Immature natural killer cell (primary cell): ENCODE data around the gene BRD1. TPM values are rescaled to one million over a fixed set of nuclear protein-coding genes. Genes with fewer than 3 reads are reported as not detected.
"Not testable (repeated sequence)": the region's sequence is repeated elsewhere in the genome, so short reads cannot be mapped to it uniquely, and the experiment has no call there.

Experiments used
- DNase-seq, 3 donors: peaks; one replicate each; pipeline ENCODE4 v3.0.0; 2022; ENCODE audit warnings: mixed read lengths in 1 of 3
- H3K27ac Mint-ChIP-seq, 6 donors: one replicate each; pipeline ENCODE4 v1.8.0; 2020; ENCODE audit warnings: mixed read lengths in 6 of 6, mild to moderate bottlenecking in 5 of 6, inconsistent platforms in 4 of 6, moderate library complexity in 3 of 6
- H3K27me3 Mint-ChIP-seq, 3 donors: one replicate each; pipeline ENCODE4 v1.8.0; 2020 to 2021; ENCODE audit warnings: low read depth in 3 of 3, mild to moderate bottlenecking in 3 of 3, mixed read lengths in 3 of 3, moderate library complexity in 3 of 3, inconsistent platforms in 1 of 3
- H3K36me3 Mint-ChIP-seq, 3 donors: one replicate each; pipeline ENCODE4 v1.8.0; 2020; ENCODE audit warnings: mixed read lengths in 3 of 3, inconsistent platforms in 2 of 3, mild to moderate bottlenecking in 2 of 3
- H3K4me1 Mint-ChIP-seq, 2 donors: one replicate each; pipeline ENCODE4 v1.8.0; 2020; ENCODE audit warnings: inconsistent platforms in 2 of 2, mild to moderate bottlenecking in 2 of 2, mixed read lengths in 2 of 2, moderate library complexity in 1 of 2
- H3K4me3 Mint-ChIP-seq, 5 donors: one replicate each; pipeline ENCODE4 v1.8.0; 2020; ENCODE audit warnings: mild to moderate bottlenecking in 5 of 5, mixed read lengths in 5 of 5, inconsistent platforms in 3 of 5, moderate library complexity in 3 of 5
- H3K9me3 Mint-ChIP-seq, 6 donors: one replicate each; pipeline ENCODE4 v1.8.0; 2020; ENCODE audit warnings: mild to moderate bottlenecking in 6 of 6, mixed read lengths in 6 of 6, inconsistent platforms in 4 of 6, moderate library complexity in 3 of 6
- polyA plus RNA-seq, 3 donors: library from polyadenylated mRNA; unstranded; fragments of 300-500 nt; fragmentation: Illumina TruSeq; gene quantifications; one replicate each; pipeline ENCODE4 v1.2.3, GENCODE V29; 2021

BRD1 gene
- polyA plus RNA-seq, 3 donors from 2014 or later = 1.5 to 4.5 (median 2.1) TPM

GRCh38 chr22:49786976-49787706, 40.5 kb downstream of the BRD1 start:
- no peak for DNase-seq
- Mint-ChIP-seq H3K4me1 (peaks cover 55 to 74% of the 10 kb centered on the region in 2 donors), H3K4me3 (no peak overlapping the region), H3K36me3 (peaks cover 0 to 13% (median 4%) of the 10 kb centered on the region in 3 donors), H3K27ac (peak overlapping the region in 3 of 6 donors; percentile 28 to 76 (median 67)), H3K27me3 (peaks cover 0 to 12% (median 10%) of the 10 kb centered on the region in 3 donors), H3K9me3 (no peaks in the 10 kb centered on the region)

GRCh38 chr22:49785841-49786471, 41.7 kb downstream of the BRD1 start:
- Mint-ChIP-seq H3K27me3 (peaks cover 0 to 12% (median 10%) of the 10 kb centered on the region in 3 donors), H3K27ac (peak overlapping the region; percentile 29 to 85 (median 40)), H3K4me1 (peaks cover 54 to 72% of the 10 kb centered on the region in 2 donors), H3K4me3 (peak overlapping the region in 2 of 5 donors; percentile 8 to 20), H3K9me3 (no peaks in the 10 kb centered on the region), H3K36me3 (peaks cover 0 to 8% (median 4%) of the 10 kb centered on the region in 3 donors)
- no peak for DNase-seq

- peak in 1 of 3 donors; percentile 23 for DNase-seq
- H3K4me1 Mint-ChIP-seq = peaks cover 51 to 66% of the 10 kb centered on the region in 2 donors
Measured at GRCh38 chr22:49785046-49785521, 42.6 kb downstream of the BRD1 start.

GRCh38 chr22:49784630-49784971, 43.1 kb downstream of the BRD1 start:
- peaks cover 0 to 8% (median 4%) of the 10 kb centered on the region in 3 donors for H3K36me3 Mint-ChIP-seq
- H3K4me1 Mint-ChIP-seq = peaks cover 46 to 63% of the 10 kb centered on the region in 2 donors
- peaks cover 2 to 9% (median 6%) of the 10 kb centered on the region in 3 donors for H3K27me3 Mint-ChIP-seq
- peak overlapping the region in 1 of 6 donors; percentile 12 for H3K27ac Mint-ChIP-seq
- no peak for DNase-seq
- no peaks in the 10 kb centered on the region for H3K9me3 Mint-ChIP-seq
- H3K4me3 Mint-ChIP-seq = no peak overlapping the region

More at GRCh38 chr22:49785046-49785521, 42.6 kb downstream of the BRD1 start:
- Mint-ChIP-seq H3K27me3 (peaks cover 1 to 9% (median 6%) of the 10 kb centered on the region in 3 donors), H3K36me3 (peaks cover 0 to 8% (median 4%) of the 10 kb centered on the region in 3 donors), H3K27ac (peak overlapping the region in 4 of 6 donors; percentile 7 to 59 (median 26)), H3K4me3 (peak overlapping the region in 1 of 5 donors; percentile 35), H3K9me3 (no peaks in the 10 kb centered on the region)

- Mint-ChIP-seq H3K27me3 (peaks cover 5 to 7% (median 6%) of the 10 kb centered on the region in 3 donors), H3K4me3 (no peak overlapping the region), H3K36me3 (peaks cover 0 to 8% (median 4%) of the 10 kb centered on the region in 3 donors), H3K9me3 (no peaks in the 10 kb centered on the region), H3K27ac (peak overlapping the region in 3 of 6 donors; percentile 12 to 70 (median 39)), H3K4me1 (peaks cover 45 to 62% of the 10 kb centered on the region in 2 donors)
- DNase-seq = no peak
Measured at GRCh38 chr22:49783926-49784629, 43.6 kb downstream of the BRD1 start.

DNA sequence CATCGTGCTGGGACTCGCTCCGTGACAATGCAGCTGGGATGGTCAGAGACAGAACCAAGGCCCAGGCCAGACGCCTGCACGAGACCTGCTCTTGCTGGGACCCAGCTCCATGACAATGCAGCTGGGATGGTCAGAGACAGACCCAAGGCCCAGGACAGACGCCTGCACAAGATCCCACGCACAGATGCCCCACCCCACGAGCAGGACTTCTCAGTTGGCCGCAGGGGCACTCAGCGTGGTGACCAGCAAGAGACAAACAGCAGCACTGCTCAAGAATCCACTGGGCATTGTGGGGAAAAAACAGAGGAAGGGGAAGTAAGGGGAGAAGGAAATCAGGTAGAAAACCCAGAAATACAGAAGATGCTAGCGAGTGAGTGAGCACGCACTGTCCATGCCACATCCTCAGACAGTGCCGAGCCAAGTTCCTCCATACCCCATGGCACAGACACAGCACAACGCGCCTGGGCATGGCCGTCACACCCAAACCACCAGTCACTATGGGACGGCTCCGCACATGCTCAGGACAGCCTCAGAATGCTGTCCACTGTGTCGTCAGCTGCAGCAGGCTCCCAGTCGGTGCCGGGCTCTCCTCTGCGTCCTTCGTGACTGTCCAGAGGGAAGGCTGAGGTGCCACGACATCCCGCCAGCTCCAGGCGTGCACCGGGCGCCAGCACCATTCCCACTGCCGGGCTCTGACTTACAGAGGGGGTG, 44.5 kb downstream of the BRD1 start:
- peaks cover 39 to 56% of the 10 kb centered on the region in 2 donors for H3K4me1 Mint-ChIP-seq
- no peak for DNase-seq
- no peak overlapping the region for H3K4me3 Mint-ChIP-seq
- no peaks in the 10 kb centered on the region for H3K9me3 Mint-ChIP-seq
- peaks cover 5 to 7% (median 6%) of the 10 kb centered on the region in 3 donors for H3K27me3 Mint-ChIP-seq
- peaks cover 0 to 8% (median 4%) of the 10 kb centered on the region in 3 donors for H3K36me3 Mint-ChIP-seq
- H3K27ac Mint-ChIP-seq = peak overlapping the region in 3 of 6 donors; percentile 6 to 76 (median 66)

DNA sequence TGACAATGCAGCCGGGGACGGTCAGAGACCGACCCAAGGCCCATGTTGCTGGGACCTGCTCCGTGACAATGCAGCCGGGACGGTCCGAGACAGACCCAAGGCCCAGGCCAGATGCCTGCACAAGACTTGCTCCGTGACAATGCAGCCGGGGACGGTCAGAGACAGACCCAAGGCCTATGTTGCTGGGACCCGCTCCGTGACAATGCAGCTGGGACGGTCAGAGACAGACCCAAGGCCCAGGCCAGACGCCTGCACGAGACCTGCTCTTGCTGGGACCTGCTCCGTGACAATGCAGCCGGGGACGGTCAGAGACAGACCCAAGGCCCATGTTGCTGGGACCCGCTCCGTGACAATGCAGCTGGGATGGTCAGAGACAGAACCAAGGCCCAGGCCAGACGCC, 45.8 kb downstream of the BRD1 start:
- peak overlapping the region in 2 of 6 donors; percentile 39 to 40 for H3K27ac Mint-ChIP-seq
- not testable (repeated sequence) for DNase-seq, H3K4me3 Mint-ChIP-seq

DNA sequence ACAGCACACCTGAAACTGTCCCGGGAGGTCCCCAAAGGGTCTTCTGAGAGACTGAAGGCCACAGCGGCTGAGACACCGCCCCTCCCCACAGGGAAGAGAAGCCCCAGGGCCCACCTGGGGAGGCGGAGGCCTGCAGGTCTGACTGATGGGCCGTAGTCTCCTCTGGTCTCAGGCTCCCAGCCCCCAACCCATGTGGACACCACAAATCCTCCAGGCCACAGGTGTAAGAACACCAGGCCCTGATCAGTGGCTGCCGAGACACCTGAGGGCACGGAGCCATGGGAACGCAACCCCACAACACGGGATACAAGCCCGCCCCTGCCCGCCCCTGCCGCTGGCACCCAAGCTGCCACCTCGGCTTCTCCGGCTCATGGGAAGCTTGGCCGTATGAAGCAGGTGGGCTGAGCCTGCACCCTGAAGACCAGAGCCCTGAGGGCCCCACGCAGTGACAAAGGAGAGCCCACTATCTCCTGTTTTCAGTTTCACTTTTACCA, 46.3 kb downstream of the BRD1 start:
- peaks cover 31 to 42% of the 10 kb centered on the region in 2 donors for H3K4me1 Mint-ChIP-seq
- H3K9me3 Mint-ChIP-seq = no peaks in the 10 kb centered on the region
- peaks cover 0 to 3% (median 3%) of the 10 kb centered on the region in 3 donors for H3K36me3 Mint-ChIP-seq
- no peak for DNase-seq
- H3K27ac Mint-ChIP-seq = peak overlapping the region in 2 of 6 donors; percentile 39 to 40
- H3K27me3 Mint-ChIP-seq = peaks cover 4 to 18% (median 5%) of the 10 kb centered on the region in 3 donors
- no peak overlapping the region for H3K4me3 Mint-ChIP-seq

More for the DNA sequence above, 45.8 kb downstream of the BRD1 start:
- H3K36me3 Mint-ChIP-seq, H3K9me3 Mint-ChIP-seq: not testable (repeated sequence)
- Mint-ChIP-seq H3K27me3 (peaks cover 4 to 13% (median 5%) of the 10 kb centered on the region in 3 donors), H3K4me1 (peaks cover 33 to 47% of the 10 kb centered on the region in 2 donors)

- Mint-ChIP-seq H3K27me3 (peaks cover 4 to 18% (median 5%) of the 10 kb centered on the region in 3 donors), H3K4me3 (no peak overlapping the region), H3K36me3 (peaks cover 0 to 3% (median 3%) of the 10 kb centered on the region in 3 donors), H3K27ac (no peak overlapping the region), H3K4me1 (peaks cover 29 to 36% of the 10 kb centered on the region in 2 donors), H3K9me3 (no peaks in the 10 kb centered on the region)
- no peak for DNase-seq
Measured at GRCh38 chr22:49780698-49781288, 46.9 kb downstream of the BRD1 start.

DNA sequence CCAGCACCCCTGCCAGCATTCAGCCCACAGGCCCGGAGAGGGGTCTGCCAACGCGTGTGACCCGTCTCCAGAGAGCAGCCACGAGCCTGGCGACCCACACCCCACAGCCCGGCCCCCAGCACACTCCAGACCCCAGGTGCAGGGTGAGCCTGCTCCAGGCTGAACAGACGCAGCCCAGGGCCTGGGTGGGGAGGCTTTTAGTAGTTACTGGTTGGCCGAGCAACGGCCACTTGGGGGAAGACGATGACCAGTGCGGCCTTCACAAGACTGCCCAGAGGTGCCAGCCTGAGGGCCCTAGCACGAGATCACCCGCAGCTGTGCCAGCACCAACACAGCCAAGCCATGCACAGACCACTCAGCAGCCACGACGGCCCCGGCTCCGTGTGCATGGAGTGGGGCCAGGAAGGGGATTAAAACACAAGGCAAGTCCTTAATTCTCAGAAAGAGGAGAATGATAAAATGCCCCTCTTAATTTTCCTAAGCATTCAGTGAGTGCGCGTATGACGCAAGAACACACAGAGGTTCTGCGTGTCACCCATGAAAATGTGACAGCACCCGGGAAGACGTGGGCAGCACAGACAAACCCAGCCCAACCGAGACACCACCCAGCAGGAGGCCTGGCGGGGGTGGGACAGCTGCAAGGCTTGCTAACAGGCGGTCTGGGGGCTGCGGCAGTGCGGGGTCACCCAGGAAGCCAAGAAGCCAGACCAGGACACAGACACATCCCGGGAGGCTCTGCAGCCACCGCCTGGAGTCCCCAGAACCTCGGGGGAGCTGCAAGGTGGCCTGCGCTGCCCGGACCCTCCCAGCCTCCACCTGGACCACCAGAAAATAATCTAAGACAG, 47.6 kb downstream of the BRD1 start:
- Mint-ChIP-seq H3K9me3 (no peaks in the 10 kb centered on the region), H3K4me3 (no peak overlapping the region)

GRCh38 chr22:49779211-49779610, 48.5 kb downstream of the BRD1 start:
- H3K27ac Mint-ChIP-seq = peak overlapping the region in 1 of 6 donors; percentile 26

More for the DNA sequence above, 47.6 kb downstream of the BRD1 start:
- Mint-ChIP-seq H3K27ac (no peak overlapping the region), H3K4me1 (peaks cover 26 to 29% of the 10 kb centered on the region in 2 donors), H3K36me3 (peaks cover 0 to 3% (median 3%) of the 10 kb centered on the region in 3 donors), H3K27me3 (peaks cover 4 to 20% (median 5%) of the 10 kb centered on the region in 3 donors)
- DNase-seq = no peak

More at GRCh38 chr22:49779211-49779610, 48.5 kb downstream of the BRD1 start:
- Mint-ChIP-seq H3K27me3 (peaks cover 4 to 21% (median 5%) of the 10 kb centered on the region in 3 donors), H3K4me1 (peaks cover 22 to 25% of the 10 kb centered on the region in 2 donors), H3K9me3 (no peaks in the 10 kb centered on the region), H3K36me3 (peaks cover 0 to 3% (median 3%) of the 10 kb centered on the region in 3 donors), H3K4me3 (no peak overlapping the region)
- no peak for DNase-seq
